Astrocyte (in vitro differentiated cells and primary cell): Measurements from ENCODE around the gene SH3BP1. TPM values are rescaled to one million over a fixed set of nuclear protein-coding genes. Genes with fewer than 3 reads are reported as not detected.
"Not testable (repeated sequence)": the region's sequence is repeated elsewhere in the genome, so short reads cannot be mapped to it uniquely, and the experiment has no call there.

Experiments used
- DNase-seq: peaks from one replicate; pipeline ENCODE4 v3.0.0-alpha.2; 2010; ENCODE audit warnings: low read depth
- FAIRE-seq: peaks from 2 replicates; lab custom pipeline; 2011; peaks lifted over from hg19 to GRCh38; lab: Jason Lieb, UNC
- H2AFZ ChIP-seq: 2 replicates; pipeline ENCODE4 v1.6.0; 2012; ENCODE audit warnings: low read depth, low read length, inconsistent platforms
- H3K27ac ChIP-seq: 2 replicates; pipeline ENCODE4 v1.5.1; 2011; ENCODE audit warnings: low read depth, low read length, inconsistent platforms
- H3K27me3 ChIP-seq: 2 replicates; pipeline ENCODE4 v1.6.0; 2011; ENCODE audit warnings: low read length, inconsistent platforms; ENCODE audit not compliant: insufficient read depth
- H3K36me3 ChIP-seq: 2 replicates; pipeline ENCODE4 v1.5.1; 2011; ENCODE audit warnings: low read length, inconsistent platforms; ENCODE audit not compliant: insufficient read depth
- H3K4me1 ChIP-seq: 2 replicates; pipeline ENCODE4 v1.5.1; 2011; ENCODE audit warnings: low read length, inconsistent platforms; ENCODE audit not compliant: insufficient read depth
- H3K4me2 ChIP-seq: 2 replicates; pipeline ENCODE4 v1.6.0; 2012; ENCODE audit warnings: low read length, inconsistent platforms
- H3K4me3 ChIP-seq: 2 replicates; pipeline ENCODE4 v1.5.1; 2011; ENCODE audit warnings: low read depth, mild to moderate bottlenecking, low read length, inconsistent platforms; ENCODE audit not compliant: insufficient read depth
- H3K79me2 ChIP-seq: 2 replicates; pipeline ENCODE4 v1.6.0; 2012; ENCODE audit warnings: mild to moderate bottlenecking, low read length, inconsistent platforms; ENCODE audit not compliant: insufficient read depth
- H3K9ac ChIP-seq: 2 replicates; pipeline ENCODE4 v1.6.0; 2012; ENCODE audit warnings: mild to moderate bottlenecking, low read length, inconsistent platforms
- H3K9me3 ChIP-seq: 2 replicates; pipeline ENCODE4 v1.5.1; 2012; ENCODE audit warnings: low read depth, mild to moderate bottlenecking, low read length, inconsistent platforms; ENCODE audit not compliant: insufficient read depth
- H4K20me1 ChIP-seq: 2 replicates; pipeline ENCODE4 v1.6.0; 2012; ENCODE audit warnings: low read length, inconsistent platforms; ENCODE audit not compliant: insufficient read depth
- H3K27ac Mint-ChIP-seq: one replicate; pipeline ENCODE4 v1.8.0; 2021; ENCODE audit warnings: mild to moderate bottlenecking, mixed read lengths; ENCODE audit not compliant: unreplicated experiment
- H3K27me3 Mint-ChIP-seq: one replicate; pipeline ENCODE4 v1.8.0; 2021; ENCODE audit warnings: low read depth, mixed read lengths; ENCODE audit not compliant: unreplicated experiment
- H3K36me3 Mint-ChIP-seq: one replicate; pipeline ENCODE4 v1.8.0; 2021; ENCODE audit warnings: low read depth, mixed read lengths; ENCODE audit not compliant: unreplicated experiment
- H3K4me1 Mint-ChIP-seq: one replicate; pipeline ENCODE4 v1.8.0; 2021; ENCODE audit warnings: low read depth, mixed read lengths; ENCODE audit not compliant: unreplicated experiment
- H3K4me3 Mint-ChIP-seq: one replicate; pipeline ENCODE4 v1.8.0; 2021; ENCODE audit warnings: mild to moderate bottlenecking, moderate library complexity, mixed read lengths; ENCODE audit not compliant: unreplicated experiment
- H3K9me3 Mint-ChIP-seq: one replicate; pipeline ENCODE4 v1.8.0; 2021; ENCODE audit warnings: mild to moderate bottlenecking, mixed read lengths; ENCODE audit not compliant: unreplicated experiment
- CTCF ChIP-seq: IDR thresholded peaks from 2 replicates; pipeline ENCODE4 v1.5.1; 2011; ENCODE audit warnings: low read depth, mild to moderate bottlenecking, inconsistent platforms, low read length, moderate library complexity; ENCODE audit not compliant: insufficient read depth
- EZH2 ChIP-seq: IDR thresholded peaks from 2 replicates; pipeline ENCODE4 v1.6.1; 2012; ENCODE audit warnings: mild to moderate bottlenecking, low read length, inconsistent platforms; ENCODE audit not compliant: insufficient read depth
- total RNA-seq: library from RNA; stranded (reverse); gene quantifications from 2 replicates; pipeline ENCODE4 v1.2.1, GENCODE V29; 2021

The SH3BP1 gene
- total RNA-seq, 1 donor from 2014 or later = 26.5 TPM

DNA sequence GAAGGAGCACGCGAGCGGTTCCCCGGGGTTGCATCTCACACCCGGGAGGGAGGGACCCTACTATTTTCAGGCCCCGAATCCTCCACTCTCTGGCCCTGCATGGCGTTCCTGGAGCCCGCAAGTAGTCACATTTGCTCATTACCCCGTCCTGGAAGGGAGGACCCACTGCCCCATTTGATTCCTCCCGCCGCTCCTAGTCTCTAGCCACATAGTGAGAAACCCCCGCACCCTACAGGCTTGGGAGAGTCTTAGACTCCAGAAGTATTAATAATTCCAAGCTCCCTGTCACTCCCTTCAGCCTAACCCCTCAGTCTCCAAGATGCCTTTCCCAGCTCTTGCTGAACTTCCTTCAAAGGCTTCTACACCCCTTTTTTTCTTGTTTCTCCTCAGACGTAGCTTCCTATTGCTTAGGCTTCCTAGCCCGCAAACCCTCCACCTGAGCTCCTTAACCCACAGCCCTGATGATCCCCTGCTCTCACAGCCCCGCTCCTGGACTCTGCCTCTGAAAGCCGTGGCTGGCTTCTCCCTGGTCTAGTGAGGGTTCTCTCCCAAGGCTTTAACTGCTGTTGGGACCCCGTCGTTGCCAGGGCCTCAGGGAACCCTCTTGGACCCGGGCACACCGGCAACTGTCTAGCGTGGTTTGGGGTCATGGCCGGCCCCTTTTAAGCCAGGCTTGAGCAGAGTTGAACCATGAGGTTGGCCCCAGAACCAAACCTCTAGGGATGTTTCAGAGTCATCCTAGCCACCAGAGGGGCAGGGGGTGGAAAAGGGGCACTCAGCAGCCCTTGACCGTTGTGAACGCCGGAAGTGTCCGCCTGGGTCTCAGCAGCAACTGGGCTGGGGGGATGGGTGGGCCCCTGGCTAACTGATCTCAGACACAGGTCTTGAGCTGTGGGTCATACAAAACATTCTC is 30.0 kb upstream of the SH3BP1 start:
- Mint-ChIP-seq H3K9me3 (no peaks in the 10 kb centered on the region), H3K27ac (peak overlapping the region; percentile 90), H3K4me3 (peak overlapping the region; percentile 94), H3K36me3 (no peaks in the 10 kb centered on the region), H3K4me1 (peaks cover 9% of the 10 kb centered on the region), H3K27me3 (no peaks in the 10 kb centered on the region)
- TF ChIP-seq CTCF (no peak), EZH2 (no peak)
- Histone ChIP-seq H3K27ac (peak overlapping the region; percentile 62), H3K4me3 (peak overlapping the region; percentile 91), H3K36me3 (no peaks in the 10 kb centered on the region), H3K9me3 (no peaks in the 10 kb centered on the region), H3K4me1 (peaks cover 19% of the 10 kb centered on the region), H3K9ac (peak overlapping the region; percentile 95), H3K27me3 (peaks cover 3% of the 10 kb centered on the region), H3K4me2 (peak overlapping the region; percentile 100), H3K79me2 (peaks cover 36% of the 10 kb centered on the region), H4K20me1 (peaks cover 9% of the 10 kb centered on the region), H2AFZ (peak overlapping the region; percentile 82)
- FAIRE-seq (no peak), DNase-seq (no peak)

GRCh38 chr22:37610153-37610475 is 29.4 kb upstream of the SH3BP1 start:
- H3K4me1 Mint-ChIP-seq, H3K36me3 ChIP-seq, H3K9me3 ChIP-seq, FAIRE-seq, H3K27me3 Mint-ChIP-seq, DNase-seq, H3K36me3 Mint-ChIP-seq, H3K9me3 Mint-ChIP-seq, H2AFZ ChIP-seq, H3K27ac ChIP-seq, H3K27me3 ChIP-seq, H4K20me1 ChIP-seq: not testable (repeated sequence)
- H3K9ac ChIP-seq = peak overlapping the region; percentile 95
- H3K4me1 ChIP-seq = peaks cover 19% of the 10 kb centered on the region
- peak overlapping the region; percentile 100 for H3K4me2 ChIP-seq
- H3K4me3 ChIP-seq = peak overlapping the region; percentile 91
- H3K79me2 ChIP-seq = peaks cover 36% of the 10 kb centered on the region
- peak overlapping the region; percentile 94 for H3K4me3 Mint-ChIP-seq
- H3K27ac Mint-ChIP-seq = peak overlapping the region; percentile 90

- Histone ChIP-seq H3K9ac (peak overlapping the region; percentile 95), H3K9me3 (no peaks in the 10 kb centered on the region), H3K27me3 (peaks cover 3% of the 10 kb centered on the region), H2AFZ (no peak overlapping the region), H3K79me2 (peaks cover 36% of the 10 kb centered on the region), H3K4me3 (no peak overlapping the region), H3K36me3 (no peaks in the 10 kb centered on the region), H3K4me1 (peaks cover 19% of the 10 kb centered on the region), H3K27ac (no peak overlapping the region), H3K4me2 (peak overlapping the region; percentile 100), H4K20me1 (peaks cover 9% of the 10 kb centered on the region)
- no peaks in the 10 kb centered on the region for H3K9me3 Mint-ChIP-seq
- H3K27ac Mint-ChIP-seq = peak overlapping the region; percentile 34
- no peaks in the 10 kb centered on the region for H3K27me3 Mint-ChIP-seq
- peaks cover 3% of the 10 kb centered on the region for H3K36me3 Mint-ChIP-seq
- peak overlapping the region; percentile 94 for H3K4me3 Mint-ChIP-seq
- no peak for FAIRE-seq
- peaks cover 9% of the 10 kb centered on the region for H3K4me1 Mint-ChIP-seq
- no peak for DNase-seq
- TF ChIP-seq CTCF (no peak), EZH2 (no peak)
Observed at GRCh38 chr22:37610480-37611129, 28.9 kb upstream of the SH3BP1 start.
